PC-3 (cell line): ENCODE data around the gene GIN1.

Experiments
- CTCF ChIP-seq: fragments of 300-600 bp; sonication (generic); conservative IDR thresholded peaks from 2 replicates; pipeline ENCODE4 v1.5.1; 2017; ENCODE audit warnings: antibody characterized with exemption, low read depth, mild to moderate bottlenecking, low read length
- EZH2 ChIP-seq: fragments of 300-600 bp; sonication (generic); IDR thresholded peaks from one replicate; pipeline ENCODE4 v1.6.1; 2017; ENCODE audit warnings: antibody characterized with exemption, mild to moderate bottlenecking, low read length; ENCODE audit not compliant: unreplicated experiment

- TF ChIP-seq CTCF (no peak), EZH2 (no peak)
Measured at GRCh38 chr5:103101079-103101750, 18.7 kb downstream of the GIN1 start.
